ENCODE data around the gene RNF182.
A peak's percentile ranks its signal among the peaks of the same experiment; 100 is the strongest.
"Not testable (repeated sequence)": the region's sequence is repeated elsewhere in the genome, so short reads cannot be mapped to it uniquely, and the experiment has no call there.

The RNF182 gene

DNA sequence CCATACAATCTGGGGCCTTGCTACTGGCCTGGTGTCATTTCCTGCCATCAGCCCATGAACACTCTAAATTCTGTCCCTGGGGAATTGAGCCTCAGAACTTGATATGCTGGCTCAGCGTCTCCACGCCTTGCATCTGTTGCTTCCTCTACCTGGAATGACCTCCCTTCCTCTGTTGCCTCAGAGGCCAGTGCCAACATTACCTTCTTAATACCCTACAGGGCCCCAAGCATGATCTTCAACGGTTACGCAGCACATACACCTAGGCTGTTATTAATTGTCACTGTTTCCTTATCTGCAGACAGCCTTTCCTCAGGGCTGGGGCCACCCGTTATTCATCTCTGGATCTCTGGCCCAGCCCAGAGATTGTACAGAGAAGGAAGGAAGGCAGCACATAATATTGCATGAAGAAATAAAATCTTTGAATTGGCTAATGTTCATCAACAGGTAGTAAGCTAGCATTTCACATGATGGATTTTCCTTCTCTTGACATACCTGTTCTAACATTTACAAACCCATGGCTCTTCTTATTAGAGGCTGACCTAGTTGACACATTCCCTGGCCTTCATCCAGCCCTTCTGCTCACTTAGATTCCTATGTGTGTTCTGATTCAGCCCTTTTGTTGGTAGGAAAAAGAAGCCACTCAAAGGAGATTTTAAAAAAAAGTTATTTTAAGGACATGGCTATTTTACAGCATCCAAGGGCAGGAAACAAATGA, 8.4 kb upstream of the RNF182 start:
- DNase-seq (ENCODE audit: low read depth), result no peak
- H3K4me3 ChIP-seq (ENCODE audit: low read depth, low read length), result no peak overlapping the region

- DNase-seq (ENCODE audit: low read depth), result no peak
- no peak overlapping the region for H3K4me3 ChIP-seq (ENCODE audit: low read depth, low read length)
Observed at GRCh38 chr6:13917141-13917540, 7.6 kb upstream of the RNF182 start.

DNA sequence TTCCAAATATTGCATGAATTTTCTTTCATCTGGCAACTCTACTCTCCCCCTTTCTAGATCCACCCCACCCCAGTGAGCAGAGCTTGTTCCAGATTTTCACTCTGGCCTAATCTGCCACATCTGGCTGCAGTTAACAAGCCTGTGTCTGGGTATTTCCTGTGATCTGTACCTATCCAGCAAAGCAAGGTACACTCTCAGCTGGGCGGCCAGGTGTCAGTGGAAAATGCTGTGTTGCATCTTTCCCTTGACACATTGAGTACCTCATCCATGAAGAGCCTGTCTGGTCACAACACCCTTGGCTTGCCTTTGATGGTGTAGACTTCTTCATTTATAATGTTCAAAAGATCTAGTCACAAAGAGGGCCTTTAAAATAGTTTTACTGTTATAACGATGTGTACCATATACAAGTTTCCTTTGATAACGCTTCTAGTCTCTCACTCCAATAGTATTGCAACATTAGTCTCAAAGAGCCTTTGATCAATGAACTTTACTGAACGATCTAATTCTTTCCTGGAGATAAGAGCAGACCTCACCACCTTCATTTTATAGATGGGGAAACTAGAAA, 6.0 kb upstream of the RNF182 start:
- DNase-seq (ENCODE audit: low read depth), result no peak
- no peak overlapping the region for H3K4me3 ChIP-seq (ENCODE audit: low read depth, low read length)

DNA sequence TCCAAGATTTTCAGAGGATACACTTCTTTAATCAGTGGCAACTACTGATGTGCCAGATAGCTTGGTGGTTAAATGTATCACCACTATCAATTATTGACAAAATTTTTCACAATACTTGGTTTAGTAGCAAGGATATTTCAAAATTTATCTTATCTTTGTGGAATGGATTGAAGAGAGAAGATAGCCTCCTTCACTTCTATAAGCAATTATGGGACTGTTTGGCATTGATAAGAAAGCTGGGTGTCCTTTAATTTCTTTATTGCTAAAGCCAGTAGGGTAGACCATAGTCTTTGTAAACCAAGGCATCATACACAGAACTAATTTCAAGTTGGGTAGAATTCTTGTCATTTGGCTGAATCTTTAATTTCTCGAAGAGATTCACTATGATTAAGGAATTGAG, 4.9 kb upstream of the RNF182 start:
- DNase-seq (ENCODE audit: low read depth), result no peak
- no peak overlapping the region for H3K4me3 ChIP-seq (ENCODE audit: low read depth, low read length)

- no peak overlapping the region for H3K4me3 ChIP-seq (ENCODE audit: low read depth, low read length)
- DNase-seq (ENCODE audit: low read depth), result no peak
Observed at GRCh38 chr6:13920552-13920951, 4.2 kb upstream of the RNF182 start.

DNA sequence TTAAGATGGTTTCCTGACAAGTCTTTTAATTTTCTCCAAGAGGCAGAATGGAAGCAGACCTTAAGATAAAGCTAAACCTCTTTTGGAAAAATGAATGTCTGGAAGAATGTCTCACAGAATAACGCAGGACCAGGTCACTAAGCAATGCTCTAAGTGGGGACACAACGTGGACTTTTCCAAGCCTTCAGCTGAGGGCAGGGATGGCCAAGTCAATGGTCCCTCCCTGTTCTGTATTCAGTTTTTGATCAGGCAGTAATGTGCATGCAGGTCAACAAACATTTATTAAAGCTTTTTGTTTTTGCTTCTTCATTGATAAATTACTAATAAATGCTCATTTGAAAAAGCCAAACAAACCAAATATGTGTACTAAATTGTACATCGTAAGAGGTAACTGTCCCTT, 2.0 kb upstream of the RNF182 start:
- no peak for DNase-seq (ENCODE audit: low read depth)
- H3K4me3 ChIP-seq (ENCODE audit: low read depth, low read length), result no peak overlapping the region

GRCh38 chr6:13923527-13924145, 1.1 kb upstream of the RNF182 start:
- peak; percentile 75 for DNase-seq (ENCODE audit: low read depth)
- peak overlapping the region; percentile 63 for H3K4me3 ChIP-seq (ENCODE audit: low read depth, low read length)

GRCh38 chr6:13924146-13924948, 405 bp upstream of the RNF182 start:
- no peak for DNase-seq (ENCODE audit: low read depth)
- H3K4me3 ChIP-seq (ENCODE audit: low read depth, low read length), result peak overlapping the region; percentile 63

- no peak for DNase-seq (ENCODE audit: low read depth)
- H3K4me3 ChIP-seq (ENCODE audit: low read depth, low read length), result no peak overlapping the region
Observed at GRCh38 chr6:13926378-13926777, 1.6 kb downstream of the RNF182 start.

GRCh38 chr6:13927203-13927602, 2.5 kb downstream of the RNF182 start:
- no peak for DNase-seq (ENCODE audit: low read depth)
- H3K4me3 ChIP-seq (ENCODE audit: low read depth, low read length), result no peak overlapping the region

- DNase-seq (ENCODE audit: low read depth), result no peak
- H3K4me3 ChIP-seq (ENCODE audit: low read depth, low read length), result no peak overlapping the region
Observed at GRCh38 chr6:13929196-13929595, 4.4 kb downstream of the RNF182 start.

GRCh38 chr6:13931797-13932402, 7.1 kb downstream of the RNF182 start:
- no peak for DNase-seq (ENCODE audit: low read depth)
- no peak overlapping the region for H3K4me3 ChIP-seq (ENCODE audit: low read depth, low read length)

DNA sequence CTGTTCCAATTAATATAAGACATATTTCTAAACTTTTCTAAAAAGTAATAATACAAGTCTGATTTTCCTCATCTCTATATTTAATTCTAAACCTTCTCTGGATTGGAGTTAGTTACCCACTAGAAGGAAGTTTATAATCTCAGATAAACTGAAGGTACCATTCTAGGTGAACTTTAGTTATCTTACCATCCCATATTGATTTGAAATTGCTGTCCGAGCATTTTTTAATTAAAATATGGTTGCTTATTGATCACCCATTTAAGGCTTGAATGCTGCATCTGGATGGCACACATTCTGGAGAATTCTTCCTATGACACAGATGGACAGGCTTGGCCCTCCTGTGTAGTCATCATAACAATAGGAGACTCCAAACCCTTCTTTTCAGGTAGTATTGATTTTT, 8.0 kb downstream of the RNF182 start:
- no peak for DNase-seq (ENCODE audit: low read depth)

GRCh38 chr6:13934721-13935120, 10.0 kb downstream of the RNF182 start:
- no peak overlapping the region for H3K4me3 ChIP-seq (ENCODE audit: low read depth, low read length)
- no peak for DNase-seq (ENCODE audit: low read depth)

More for the DNA sequence above, 8.0 kb downstream of the RNF182 start:
- H3K4me3 ChIP-seq (ENCODE audit: low read depth, low read length), result no peak overlapping the region

DNA sequence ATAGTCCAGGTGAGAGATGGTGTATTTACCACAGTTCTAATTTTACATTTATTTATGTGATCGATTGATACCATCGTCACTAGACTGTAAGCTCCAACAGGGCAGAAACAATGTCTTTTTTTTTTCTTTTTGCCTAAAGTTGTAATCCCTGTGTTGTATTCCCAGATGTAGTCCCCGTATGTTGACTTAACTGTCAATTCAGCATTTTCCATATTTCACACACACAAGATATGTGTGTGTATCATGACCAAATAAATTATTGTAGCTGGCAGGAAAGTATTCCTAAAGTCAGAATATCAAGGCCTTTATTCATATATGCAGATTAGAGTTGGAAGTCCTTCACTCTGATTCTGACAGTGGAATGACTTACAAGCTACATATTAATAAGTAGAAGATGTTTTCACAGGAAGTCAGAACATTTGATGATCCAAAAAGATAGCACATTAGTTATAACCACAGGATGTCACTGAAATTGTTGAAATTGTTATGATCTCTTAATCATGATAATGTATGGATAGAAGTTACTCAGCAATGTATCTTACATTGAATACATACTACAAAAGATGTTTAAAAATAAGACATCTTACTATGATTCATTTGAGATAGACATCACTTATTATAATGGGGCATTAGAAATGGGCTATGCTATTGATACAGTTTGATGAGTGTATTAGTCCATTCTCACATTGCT, 10.6 kb downstream of the RNF182 start:
- no peak overlapping the region for H3K4me3 ChIP-seq (ENCODE audit: low read depth, low read length)
- DNase-seq (ENCODE audit: low read depth), result no peak

DNA sequence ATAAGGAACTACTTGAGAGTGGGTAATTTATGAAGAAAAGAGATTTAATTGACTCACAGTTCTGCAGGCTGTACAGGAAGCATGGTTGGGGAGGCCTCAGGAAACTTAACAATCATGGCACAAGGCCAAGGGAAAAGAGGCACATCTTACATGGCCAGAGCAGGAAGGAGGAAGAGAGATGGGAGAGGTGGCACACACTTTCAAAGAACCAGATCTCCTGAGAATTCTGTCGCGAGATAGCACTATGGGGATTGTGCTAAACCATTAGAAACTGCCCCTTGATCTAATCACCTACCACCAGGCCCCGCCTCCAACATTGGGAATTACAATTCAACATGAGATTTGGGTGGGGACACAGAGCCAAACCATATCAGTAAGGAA, 11.1 kb downstream of the RNF182 start:
- not testable (repeated sequence) for DNase-seq (ENCODE audit: low read depth)

GRCh38 chr6:13941902-13942301, 17.1 kb downstream of the RNF182 start:
- DNase-seq (ENCODE audit: low read depth), result no peak

More for the DNA sequence above, 11.1 kb downstream of the RNF182 start:
- H3K4me3 ChIP-seq (ENCODE audit: low read depth, low read length), result not testable (repeated sequence)

DNA sequence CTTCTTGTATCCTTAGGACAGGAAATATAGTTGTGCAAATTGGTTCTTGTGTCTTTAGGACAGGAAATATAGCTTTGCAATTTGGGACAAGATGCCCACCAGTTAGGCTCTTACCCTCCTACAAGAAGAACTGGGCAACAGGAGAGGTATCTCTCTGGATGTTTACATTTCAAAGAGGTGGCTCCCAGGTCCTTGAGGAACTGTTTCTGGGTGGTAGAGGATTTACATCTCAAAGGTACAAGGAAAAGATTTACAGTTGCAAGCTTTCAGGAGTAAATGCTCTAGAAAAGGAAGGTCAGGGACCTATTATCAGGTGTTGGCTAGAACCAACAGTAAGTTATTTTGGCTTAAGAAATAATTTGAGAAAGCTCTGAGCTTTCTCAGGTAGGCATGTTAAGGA, 19.2 kb downstream of the RNF182 start:
- H3K4me3 ChIP-seq (ENCODE audit: low read depth, low read length), result no peak overlapping the region
- DNase-seq (ENCODE audit: low read depth), result no peak

More at GRCh38 chr6:13941902-13942301, 17.1 kb downstream of the RNF182 start:
- no peak overlapping the region for H3K4me3 ChIP-seq (ENCODE audit: low read depth, low read length)

DNA sequence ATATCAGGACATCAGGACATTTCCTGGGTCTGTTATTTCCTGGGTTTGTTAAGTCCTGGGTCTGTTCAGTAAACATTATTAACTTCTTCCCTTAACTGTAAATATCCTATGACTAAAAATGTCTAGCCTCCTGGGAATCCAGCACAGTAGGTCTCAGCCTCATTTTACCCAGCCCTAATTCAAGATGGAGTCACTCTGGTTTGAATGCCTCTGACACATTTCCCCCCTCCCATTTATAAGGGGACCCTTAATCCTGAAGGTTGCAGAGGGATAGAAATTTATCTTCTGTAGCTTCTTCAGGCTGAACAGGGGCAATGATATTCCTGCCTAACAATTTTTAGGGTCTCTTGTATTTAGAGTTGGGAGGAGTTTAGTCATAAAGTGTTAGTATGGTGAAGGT, 21.8 kb downstream of the RNF182 start:
- H3K4me3 ChIP-seq (ENCODE audit: low read depth, low read length), result no peak overlapping the region
- DNase-seq (ENCODE audit: low read depth), result no peak
